ENCODE data around the gene ABI1. TPM values are rescaled to one million over a fixed set of nuclear protein-coding genes. Genes with fewer than 3 reads are reported as not detected.
A peak's percentile ranks its signal among the peaks of the same experiment; 100 is the strongest.

Gene ABI1
- total RNA-seq, 2 experiments from 2014 or later, result 62.4 to 76.9 TPM

DNA sequence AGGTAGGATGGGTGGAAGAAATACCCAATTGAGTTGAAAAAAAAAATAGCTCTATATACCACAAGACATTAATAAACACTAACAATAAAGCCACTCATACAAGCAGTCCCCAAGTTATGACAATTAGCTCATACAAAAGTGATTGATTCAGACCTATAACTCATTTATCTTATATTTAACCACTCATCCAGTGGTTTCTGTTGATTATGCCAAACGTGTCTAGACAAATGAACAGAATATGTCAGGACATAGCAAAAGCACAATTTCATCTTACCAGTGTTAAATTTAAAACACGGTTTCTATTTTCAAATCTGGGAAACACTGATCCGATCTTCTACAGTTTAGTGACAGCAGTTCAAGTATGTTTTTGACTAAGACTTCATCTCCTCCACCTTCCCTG is 17.0 kb downstream of the ABI1 start:
- CTCF ChIA-PET (ENCODE audit: unreplicated experiment), result no interaction called here
- no peak overlapping the region for H3K4me2 ChIP-seq (ENCODE audit: low read length)
- POLR2A ChIA-PET, result interaction anchor here (0.9 to 1.3 kb wide), 8 partner anchors 9 to 45 kb away, joined by 3 to 9 read pairs (median 4); no protein-coding TSS in a partner anchor

GRCh38 chr10:26841733-26842317 is 18.9 kb downstream of the ABI1 start:
- no peak for TF ChIP-seq EZH2phosphoT487 (IDR thresholded peaks at IDR 0.05; ENCODE audit: borderline replicate concordance, low read depth, low read length)
- TF ChIP-seq, protein P1, sequence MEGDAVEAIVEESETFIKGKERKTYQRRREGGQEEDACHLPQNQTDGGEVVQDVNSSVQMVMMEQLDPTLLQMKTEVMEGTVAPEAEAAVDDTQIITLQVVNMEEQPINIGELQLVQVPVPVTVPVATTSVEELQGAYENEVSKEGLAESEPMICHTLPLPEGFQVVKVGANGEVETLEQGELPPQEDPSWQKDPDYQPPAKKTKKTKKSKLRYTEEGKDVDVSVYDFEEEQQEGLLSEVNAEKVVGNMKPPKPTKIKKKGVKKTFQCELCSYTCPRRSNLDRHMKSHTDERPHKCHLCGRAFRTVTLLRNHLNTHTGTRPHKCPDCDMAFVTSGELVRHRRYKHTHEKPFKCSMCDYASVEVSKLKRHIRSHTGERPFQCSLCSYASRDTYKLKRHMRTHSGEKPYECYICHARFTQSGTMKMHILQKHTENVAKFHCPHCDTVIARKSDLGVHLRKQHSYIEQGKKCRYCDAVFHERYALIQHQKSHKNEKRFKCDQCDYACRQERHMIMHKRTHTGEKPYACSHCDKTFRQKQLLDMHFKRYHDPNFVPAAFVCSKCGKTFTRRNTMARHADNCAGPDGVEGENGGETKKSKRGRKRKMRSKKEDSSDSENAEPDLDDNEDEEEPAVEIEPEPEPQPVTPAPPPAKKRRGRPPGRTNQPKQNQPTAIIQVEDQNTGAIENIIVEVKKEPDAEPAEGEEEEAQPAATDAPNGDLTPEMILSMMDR (conservative IDR thresholded peaks at IDR 0.05; ENCODE audit: low read length), result no peak
- Histone ChIP-seq H2AFZ (ENCODE audit: low read length) (no peak overlapping the region), H3K79me2 (ENCODE audit: insufficient read depth, low read depth, low read length) (peaks cover 100% of the 10 kb centered on the region), H3K9me2 (ENCODE audit: insufficient read depth, low read length) (no peaks in the 10 kb centered on the region), H3K4me1 (ENCODE audit: insufficient read depth, low read length, poor library complexity, severe bottlenecking) (peaks cover 29% of the 10 kb centered on the region), H3K27ac (ENCODE audit: low read depth, low read length, poor library complexity, severe bottlenecking) (no peak overlapping the region), H3K9me3 (ENCODE audit: low read length) (peaks cover 19% of the 10 kb centered on the region; the same call in 1 of the 2 replicates), H3K4me3 (ENCODE audit: low read depth, low read length, poor library complexity, severe bottlenecking) (no peak overlapping the region), H3K4me2 (ENCODE audit: low read length) (peak overlapping the region; percentile 28), H4K20me1 (ENCODE audit: insufficient read depth, low read length) (no peaks in the 10 kb centered on the region), H3K36me3 (ENCODE audit: insufficient read depth, low read length) (peaks cover 76% of the 10 kb centered on the region)
- ChIA-PET CTCF (ENCODE audit: unreplicated experiment) (no interaction called here), POLR2A (interaction anchor here (0.6 to 1.9 kb wide), 9 partner anchors 10 to 118 kb away, joined by 3 to 7 read pairs (median 3); no protein-coding TSS in a partner anchor)
- DNase-seq (ENCODE audit: low spot score), result no peak
- BruUV-seq (replicated peaks), result no TSS peak
- intact Hi-C loops (cut with micrococcal nuclease; ENCODE audit: unreplicated experiment), result loop anchor here (2.0 to 5.0 kb wide), 2 partner anchors 17 to 45 kb away; no protein-coding TSS in a partner anchor

More for the DNA sequence above, 17.0 kb downstream of the ABI1 start:
- TF ChIP-seq, protein P1 (conservative IDR thresholded peaks at IDR 0.05; ENCODE audit: low read length), result no peak
- no peak for TF ChIP-seq EZH2phosphoT487 (IDR thresholded peaks at IDR 0.05; ENCODE audit: borderline replicate concordance, low read depth, low read length)
- TSS peak; percentile 42 for BruUV-seq (replicated peaks)
- no peak overlapping the region for H2AFZ ChIP-seq (ENCODE audit: low read length)
- H3K79me2 ChIP-seq (ENCODE audit: insufficient read depth, low read depth, low read length), result peaks cover 100% of the 10 kb centered on the region
- intact Hi-C loops (cut with micrococcal nuclease; ENCODE audit: unreplicated experiment), result loop anchor here (2.0 to 5.0 kb wide), 2 partner anchors 15 to 46 kb away; no protein-coding TSS in a partner anchor
- no peak overlapping the region for H3K27ac ChIP-seq (ENCODE audit: low read depth, low read length, poor library complexity, severe bottlenecking)
- H4K20me1 ChIP-seq (ENCODE audit: insufficient read depth, low read length), result no peaks in the 10 kb centered on the region
- peaks cover 67% of the 10 kb centered on the region for H3K36me3 ChIP-seq (ENCODE audit: insufficient read depth, low read length)
- H3K9me3 ChIP-seq (ENCODE audit: low read length), result peaks cover 14% of the 10 kb centered on the region; the same call in 1 of the 2 replicates
- no peaks in the 10 kb centered on the region for H3K9me2 ChIP-seq (ENCODE audit: insufficient read depth, low read length)
- H3K4me1 ChIP-seq (ENCODE audit: insufficient read depth, low read length, poor library complexity, severe bottlenecking), result peaks cover 40% of the 10 kb centered on the region
- H3K4me3 ChIP-seq (ENCODE audit: low read depth, low read length, poor library complexity, severe bottlenecking), result no peak overlapping the region
- DNase-seq (ENCODE audit: low spot score), result no peak

Measured in OCI-LY7 (cell line).